Measurements from ENCODE around the gene MYL11. TPM values are rescaled to one million over a fixed set of nuclear protein-coding genes. Genes with fewer than 3 reads are reported as not detected.
"Not testable (repeated sequence)": the region's sequence is repeated elsewhere in the genome, so short reads cannot be mapped to it uniquely, and the experiment has no call there.

MYL11 gene
- total and polyA plus RNA-seq, 12 donors = 1.1 to 2.9 (median 2.7) TPM; not detected in 9

- peak in 1 of 7 donors; percentile 52 for DNase-seq
- 90 to 93% (median 91%) methylated on average over 13 of the region's 13 CpGs for WGBS, 4 donors
These were observed 34.0 kb upstream of the MYL11 start for GRCh38 chr16:30340621-30341020.

GRCh38 chr16:30341971-30342370 lies 32.6 kb upstream of the MYL11 start:
- H3K27me3 ChIP-seq; H3K27ac ChIP-seq; H3K9me3 ChIP-seq (replicated peaks in 1 of 3); H3K4me1 ChIP-seq (replicated peaks in 1 of 2); H3K4me3 ChIP-seq; intact Hi-C loops (cut with DNase I); H3K36me3 ChIP-seq (replicated peaks in 1 of 2): not testable (repeated sequence)
- WGBS, 4 donors = 86 to 90% (median 89%) methylated on average over 8 of the region's 8 CpGs
- DNase-seq = peak in 1 of 7 donors; percentile 36

More at GRCh38 chr16:30340621-30341020, 34.0 kb upstream of the MYL11 start:
- no peak for TF ChIP-seq POLR2A (IDR thresholded peaks at IDR 0.05)
- TF ChIP-seq CTCF (IDR thresholded peaks at IDR 0.05) = no peak
- peaks cover 6% of the 10 kb centered on the region in 2 donors for H3K4me1 ChIP-seq (replicated peaks in 1 of 2)
- intact Hi-C loops (cut with DNase I) = no loop called here
- no peaks in the 10 kb centered on the region for H3K9me3 ChIP-seq (replicated peaks in 1 of 3)
- H3K27ac ChIP-seq = no peak overlapping the region
- no peaks in the 10 kb centered on the region for H3K36me3 ChIP-seq (replicated peaks in 1 of 2)
- H3K27me3 ChIP-seq = no peaks in the 10 kb centered on the region
- H3K4me3 ChIP-seq = no peak overlapping the region

- no peaks in the 10 kb centered on the region for H3K36me3 ChIP-seq (replicated peaks in 1 of 2)
- 88 to 95% (median 89%) methylated on average over 22 to 32 of the region's 32 CpGs for WGBS, 4 donors
- H3K9me3 ChIP-seq (replicated peaks in 1 of 3) = no peaks in the 10 kb centered on the region
- intact Hi-C loops (cut with DNase I) = no loop called here
- H3K27me3 ChIP-seq = no peaks in the 10 kb centered on the region
- peak in 1 of 7 donors; percentile 48 for DNase-seq
- TF ChIP-seq CTCF (IDR thresholded peaks at IDR 0.05) (no peak), POLR2A (IDR thresholded peaks at IDR 0.05) (no peak)
- H3K4me1 ChIP-seq (replicated peaks in 1 of 2) = no peaks in the 10 kb centered on the region
- H3K4me3 ChIP-seq = no peak overlapping the region
- no peak overlapping the region for H3K27ac ChIP-seq
These were observed 31.7 kb upstream of the MYL11 start for GRCh38 chr16:30342751-30343490.

GRCh38 chr16:30343491-30343820 lies 31.1 kb upstream of the MYL11 start:
- DNase-seq; H3K9me3 ChIP-seq (replicated peaks in 1 of 3); H3K4me1 ChIP-seq (replicated peaks in 1 of 2); H3K27ac ChIP-seq; intact Hi-C loops (cut with DNase I); H3K27me3 ChIP-seq; H3K36me3 ChIP-seq (replicated peaks in 1 of 2); H3K4me3 ChIP-seq: not testable (repeated sequence)
- WGBS, 4 donors = 89 to 95% (median 94%) methylated on average over 11 of the region's 11 CpGs

- TF ChIP-seq POLR2A (IDR thresholded peaks at IDR 0.05) = no peak
- no peak for TF ChIP-seq CTCF (IDR thresholded peaks at IDR 0.05)
- Histone ChIP-seq H3K4me1 (replicated peaks in 1 of 2) (peaks cover under 1 to 1% of the 10 kb centered on the region in 2 donors), H3K9me3 (replicated peaks in 1 of 3) (no peaks in the 10 kb centered on the region), H3K27me3 (no peaks in the 10 kb centered on the region), H3K4me3 (no peak overlapping the region), H3K36me3 (replicated peaks in 1 of 2) (peaks cover 0 to 12% of the 10 kb centered on the region in 2 donors), H3K27ac (no peak overlapping the region)
- peak in 1 of 7 donors; percentile 35 for DNase-seq
- 92 to 99% (median 93%) methylated on average over 3 of the region's 3 CpGs for WGBS, 4 donors
- intact Hi-C loops (cut with DNase I) = no loop called here
These were observed 28.3 kb upstream of the MYL11 start for GRCh38 chr16:30346286-30346685.

Measured in adrenal gland (tissue), 12 donors.